ENCODE data around the gene RNF220. TPM values are rescaled to one million over a fixed set of nuclear protein-coding genes. Genes with fewer than 3 reads are reported as not detected.

Gene RNF220
- total and polyA plus RNA-seq, 9 of the 15 experiments (the other 6 are each of a cell fraction or from before 2014, with no cell fraction given): 5.1 to 117 (median 66.9) TPM

DNA sequence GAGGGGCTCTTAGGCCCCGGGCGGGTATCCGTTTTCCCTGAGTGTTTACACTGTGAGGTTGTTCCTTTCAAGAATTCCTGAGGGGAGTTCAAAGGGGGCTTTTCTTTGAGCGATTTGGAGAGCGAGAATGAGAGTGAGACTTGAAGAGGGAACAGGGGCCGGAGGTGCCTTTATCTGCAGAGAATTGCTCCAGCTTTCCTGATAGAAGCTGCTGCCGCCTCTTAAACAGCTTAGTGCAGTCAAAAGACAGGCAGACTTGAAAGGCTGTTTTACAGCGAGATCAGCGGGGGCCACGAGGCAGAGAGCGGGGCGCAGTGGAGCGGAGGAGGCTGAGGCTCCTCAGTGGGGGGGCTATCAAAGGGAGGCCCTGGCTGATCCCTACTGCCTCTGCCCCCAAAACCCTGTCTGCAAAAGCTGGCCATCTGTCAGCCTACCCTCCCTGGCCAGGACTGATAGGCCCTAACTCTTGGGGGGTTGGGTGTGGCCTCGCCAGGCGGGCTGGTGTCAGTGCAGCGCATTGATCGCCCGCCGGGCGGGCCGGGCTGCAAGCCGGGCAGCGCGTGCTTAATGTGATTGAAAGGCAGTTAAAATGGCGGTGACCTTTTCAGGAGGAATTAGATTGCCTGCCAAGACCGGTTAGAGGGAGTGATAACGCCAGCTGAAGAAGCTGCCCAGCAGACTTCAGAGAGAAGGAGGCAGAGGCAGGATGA, 232.8 kb downstream of the RNF220 start (continued):
- no peak for TF ChIP-seq KAT2B (IDR thresholded peaks at IDR 0.05; ENCODE audit: low read depth, low read length)
- no peak for TF ChIP-seq ZC3H4 (CRISPR knock-in tag; IDR thresholded peaks at IDR 0.05; ENCODE audit: borderline replicate concordance)
- peak; percentile 34 for TF ChIP-seq ZFX (CRISPR knock-in tag; IDR thresholded peaks at IDR 0.05)
- peak; percentile 63; the same call in 1 of the 2 replicates for TF ChIP-seq ZBTB7A (IDR thresholded peaks at IDR 0.05; ENCODE audit: borderline replicate concordance, control insufficient read depth, low read depth, low read length)
- TF ChIP-seq, protein P1, sequence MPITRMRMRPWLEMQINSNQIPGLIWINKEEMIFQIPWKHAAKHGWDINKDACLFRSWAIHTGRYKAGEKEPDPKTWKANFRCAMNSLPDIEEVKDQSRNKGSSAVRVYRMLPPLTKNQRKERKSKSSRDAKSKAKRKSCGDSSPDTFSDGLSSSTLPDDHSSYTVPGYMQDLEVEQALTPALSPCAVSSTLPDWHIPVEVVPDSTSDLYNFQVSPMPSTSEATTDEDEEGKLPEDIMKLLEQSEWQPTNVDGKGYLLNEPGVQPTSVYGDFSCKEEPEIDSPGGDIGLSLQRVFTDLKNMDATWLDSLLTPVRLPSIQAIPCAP (CRISPR knock-in tag; IDR thresholded peaks at IDR 0.05; ENCODE audit: borderline replicate concordance): no peak
- TF ChIP-seq, protein P2, sequence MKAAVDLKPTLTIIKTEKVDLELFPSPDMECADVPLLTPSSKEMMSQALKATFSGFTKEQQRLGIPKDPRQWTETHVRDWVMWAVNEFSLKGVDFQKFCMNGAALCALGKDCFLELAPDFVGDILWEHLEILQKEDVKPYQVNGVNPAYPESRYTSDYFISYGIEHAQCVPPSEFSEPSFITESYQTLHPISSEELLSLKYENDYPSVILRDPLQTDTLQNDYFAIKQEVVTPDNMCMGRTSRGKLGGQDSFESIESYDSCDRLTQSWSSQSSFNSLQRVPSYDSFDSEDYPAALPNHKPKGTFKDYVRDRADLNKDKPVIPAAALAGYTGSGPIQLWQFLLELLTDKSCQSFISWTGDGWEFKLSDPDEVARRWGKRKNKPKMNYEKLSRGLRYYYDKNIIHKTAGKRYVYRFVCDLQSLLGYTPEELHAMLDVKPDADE (conservative IDR thresholded peaks at IDR 0.05; ENCODE audit: control insufficient read depth, low read depth, low read length): peak; percentile 78
- no peak for TF ChIP-seq TARDBP (IDR thresholded peaks at IDR 0.05)
- TF ChIP-seq POLR2G (IDR thresholded peaks at IDR 0.05; ENCODE audit: low read depth, low read length): peak; percentile 69
- peak; percentile 63; the same call in 1 of the 2 replicates for TF ChIP-seq PHB2 (IDR thresholded peaks at IDR 0.05; ENCODE audit: low read depth)
- 0 out of 4 replicates have a peak, but pooled peaks have one; percentile 24 to 37 for TF ChIP-seq NRF1 (conservative IDR thresholded peaks at IDR 0.05 in 1 of 2, IDR thresholded peaks at IDR 0.05 in 1 of 2)
- TF ChIP-seq, protein P3, sequence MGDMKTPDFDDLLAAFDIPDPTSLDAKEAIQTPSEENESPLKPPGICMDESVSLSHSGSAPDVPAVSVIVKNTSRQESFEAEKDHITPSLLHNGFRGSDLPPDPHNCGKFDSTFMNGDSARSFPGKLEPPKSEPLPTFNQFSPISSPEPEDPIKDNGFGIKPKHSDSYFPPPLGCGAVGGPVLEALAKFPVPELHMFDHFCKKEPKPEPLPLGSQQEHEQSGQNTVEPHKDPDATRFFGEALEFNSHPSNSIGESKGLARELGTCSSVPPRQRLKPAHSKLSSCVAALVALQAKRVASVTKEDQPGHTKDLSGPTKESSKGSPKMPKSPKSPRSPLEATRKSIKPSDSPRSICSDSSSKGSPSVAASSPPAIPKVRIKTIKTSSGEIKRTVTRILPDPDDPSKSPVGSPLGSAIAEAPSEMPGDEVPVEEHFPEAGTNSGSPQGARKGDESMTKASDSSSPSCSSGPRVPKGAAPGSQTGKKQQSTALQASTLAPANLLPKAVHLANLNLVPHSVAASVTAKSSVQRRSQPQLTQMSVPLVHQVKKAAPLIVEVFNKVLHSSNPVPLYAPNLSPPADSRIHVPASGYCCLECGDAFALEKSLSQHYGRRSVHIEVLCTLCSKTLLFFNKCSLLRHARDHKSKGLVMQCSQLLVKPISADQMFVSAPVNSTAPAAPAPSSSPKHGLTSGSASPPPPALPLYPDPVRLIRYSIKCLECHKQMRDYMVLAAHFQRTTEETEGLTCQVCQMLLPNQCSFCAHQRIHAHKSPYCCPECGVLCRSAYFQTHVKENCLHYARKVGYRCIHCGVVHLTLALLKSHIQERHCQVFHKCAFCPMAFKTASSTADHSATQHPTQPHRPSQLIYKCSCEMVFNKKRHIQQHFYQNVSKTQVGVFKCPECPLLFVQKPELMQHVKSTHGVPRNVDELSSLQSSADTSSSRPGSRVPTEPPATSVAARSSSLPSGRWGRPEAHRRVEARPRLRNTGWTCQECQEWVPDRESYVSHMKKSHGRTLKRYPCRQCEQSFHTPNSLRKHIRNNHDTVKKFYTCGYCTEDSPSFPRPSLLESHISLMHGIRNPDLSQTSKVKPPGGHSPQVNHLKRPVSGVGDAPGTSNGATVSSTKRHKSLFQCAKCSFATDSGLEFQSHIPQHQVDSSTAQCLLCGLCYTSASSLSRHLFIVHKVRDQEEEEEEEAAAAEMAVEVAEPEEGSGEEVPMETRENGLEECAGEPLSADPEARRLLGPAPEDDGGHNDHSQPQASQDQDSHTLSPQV (IDR thresholded peaks at IDR 0.05): peak; percentile 46; the same call in 1 of the 2 replicates
- peak; percentile 77; the same call in 1 of the 2 replicates for TF ChIP-seq BCOR (IDR thresholded peaks at IDR 0.05)
- no peak for TF ChIP-seq MCM2 (IDR thresholded peaks at IDR 0.05; ENCODE audit: low read depth)
- no peak for TF ChIP-seq HOXB6 (CRISPR knock-in tag; IDR thresholded peaks at IDR 0.05; ENCODE audit: borderline replicate concordance)
- peak; percentile 20 to 91 (median 77) for TF ChIP-seq YY1 (IDR thresholded peaks at IDR 0.05; ENCODE audit: borderline replicate concordance in 1 of 3, control insufficient read depth in 1 of 3, extremely low read depth in 1 of 3, insufficient read depth in 3 of 3, insufficient read length in 1 of 3, insufficient replicate concordance in 2 of 3, low read depth in 1 of 3, low read length in 2 of 3)

Measured in K562 (cell line).